Right lobe of liver (tissue), 4 donors: ENCODE results near the gene YAP1.

Experiments used
- CTCF ChIP-seq, 4 donors: fragments of 200-600 bp in 3 of 4; fragments of 450-650 bp in 1 of 4; IDR thresholded peaks; one replicate each; pipeline versions ENCODE4 v1.5.1 to v1.8.0; 2016 to 2022; ENCODE audit warnings: antibody characterized with exemption in 4 of 4, mild to moderate bottlenecking in 2 of 4
- POLR2A ChIP-seq: fragments of 450-650 bp; IDR thresholded peaks from one replicate; pipeline ENCODE4 v1.6.1; 2017; ENCODE audit warnings: antibody characterized with exemption, mild to moderate bottlenecking
- donor health status: DM: no; HTN: no; CAD: no.
- donor health status: DM: no; HTN: no; CAD: no.
- donor health status: DM: no; HTN: yes; CAD: no.

- TF ChIP-seq POLR2A (no peak), CTCF (IDR thresholded peaks at IDR 0.05) (no peak)
Observed at GRCh38 chr11:102186551-102187191, 76.4 kb downstream of the YAP1 start.
